NCI-H187 (cell line): Measurements from ENCODE around the gene FUOM.
"Not testable (repeated sequence)": the region's sequence is repeated elsewhere in the genome, so short reads cannot be mapped to it uniquely, and the experiment has no call there.

Experiments used
- DNase-seq, 2 experiments: peaks; one replicate each; lab custom pipeline; 2025; lab: John Stamatoyannopoulos, UW

The FUOM gene

GRCh38 chr10:133388236-133388972, 30.6 kb upstream of the FUOM start:
- DNase-seq, result no peak

- not testable (repeated sequence) for DNase-seq
Measured at GRCh38 chr10:133386951-133387350, 29.1 kb upstream of the FUOM start.

GRCh38 chr10:133385214-133385613, 27.4 kb upstream of the FUOM start:
- no peak for DNase-seq

GRCh38 chr10:133384071-133384470, 26.3 kb upstream of the FUOM start:
- DNase-seq, result no peak

- DNase-seq, result no peak
Measured at GRCh38 chr10:133383551-133383950, 25.7 kb upstream of the FUOM start.

GRCh38 chr10:133381036-133381435, 23.2 kb upstream of the FUOM start:
- no peak for DNase-seq

- DNase-seq, result no peak
Measured at GRCh38 chr10:133379801-133380666, 22.2 kb upstream of the FUOM start.

GRCh38 chr10:133379152-133379800, 21.5 kb upstream of the FUOM start, which contains the start of gene PAOX:
Gene PAOX (plus strand): TSS chr10:133379262. CDS start chr10:133379317, 55 bp downstream.
- DNase-seq, result no peak

- no peak for DNase-seq
Measured at GRCh38 chr10:133378251-133379096, 20.7 kb upstream of the FUOM start.

- no peak for DNase-seq
Measured at GRCh38 chr10:133377818-133378250, 20.0 kb upstream of the FUOM start.

- DNase-seq, result no peak
Measured at GRCh38 chr10:133377025-133377817, 19.4 kb upstream of the FUOM start.

GRCh38 chr10:133376183-133376582, 18.4 kb upstream of the FUOM start:
- DNase-seq, result not testable (repeated sequence)

GRCh38 chr10:133375357-133376115, 17.7 kb upstream of the FUOM start:
- DNase-seq, result no peak

- DNase-seq, result peak; percentile 50 to 75
Measured at GRCh38 chr10:133373174-133374090, 15.6 kb upstream of the FUOM start, which contains the start of gene ECHS1. Gene ECHS1 (minus strand): TSS chr10:133373354. CDS start chr10:133373333, 21 bp downstream.

- no peak for DNase-seq
Measured at GRCh38 chr10:133372507-133372906, 14.7 kb upstream of the FUOM start.

- DNase-seq, result no peak
Measured at GRCh38 chr10:133370030-133370786, 12.4 kb upstream of the FUOM start.

GRCh38 chr10:133368153-133368552, 10.3 kb upstream of the FUOM start:
- no peak for DNase-seq

GRCh38 chr10:133367461-133367860, 9.6 kb upstream of the FUOM start:
- DNase-seq, result not testable (repeated sequence)
